OCI-M2 (cell line): ENCODE measurements around the gene SPSB2.

Source experiments
- DNase-seq: peaks from one replicate; lab custom pipeline; 2025; ENCODE audit not compliant: unreplicated experiment; lab: John Stamatoyannopoulos, UW

Gene SPSB2

GRCh38 chr12:6851921-6852650 is 21.0 kb downstream of the SPSB2 start, which contains the start of gene USP5:
USP5 (plus strand) TSS chr12:6852150; CDS start chr12:6852180, 30 bp downstream.
- DNase-seq = peak; percentile 94

- DNase-seq = peak; percentile 66
These were observed 21.8 kb downstream of the SPSB2 start, which contains the start of gene CDCA3 for GRCh38 chr12:6851153-6851920. CDCA3 (minus strand) TSS chr12:6851286; CDS start chr12:6850952, 334 bp downstream.

GRCh38 chr12:6850796-6851152 is 22.3 kb downstream of the SPSB2 start:
- no peak for DNase-seq

- DNase-seq = no peak
These were observed 23.0 kb downstream of the SPSB2 start for GRCh38 chr12:6849976-6850560.

- DNase-seq = no peak
These were observed 23.7 kb downstream of the SPSB2 start for GRCh38 chr12:6849427-6849826.

- DNase-seq = no peak
These were observed 25.4 kb downstream of the SPSB2 start for GRCh38 chr12:6847676-6848075.

- no peak for DNase-seq
These were observed 26.7 kb downstream of the SPSB2 start for GRCh38 chr12:6846316-6846869.

GRCh38 chr12:6845395-6845794 is 27.7 kb downstream of the SPSB2 start:
- no peak for DNase-seq

GRCh38 chr12:6843118-6843902 is 29.8 kb downstream of the SPSB2 start:
- no peak for DNase-seq

GRCh38 chr12:6842075-6842474 is 31.0 kb downstream of the SPSB2 start:
- DNase-seq = no peak

- no peak for DNase-seq
These were observed 32.2 kb downstream of the SPSB2 start, which contains the start of gene GNB3 for GRCh38 chr12:6840761-6841515. GNB3 (plus strand) TSS chr12:6840925; CDS start chr12:6841288, 363 bp downstream.

GRCh38 chr12:6840330-6840729 is 32.8 kb downstream of the SPSB2 start:
- DNase-seq = no peak

- DNase-seq = no peak
These were observed 33.5 kb downstream of the SPSB2 start for GRCh38 chr12:6839482-6840201.

GRCh38 chr12:6838854-6839253 is 34.2 kb downstream of the SPSB2 start:
- no peak for DNase-seq

- DNase-seq = no peak
These were observed 35.6 kb downstream of the SPSB2 start for GRCh38 chr12:6837370-6838060.

- no peak for DNase-seq
These were observed 36.3 kb downstream of the SPSB2 start for GRCh38 chr12:6836851-6837250.

GRCh38 chr12:6834873-6835272 is 38.2 kb downstream of the SPSB2 start:
- DNase-seq = no peak

GRCh38 chr12:6834254-6834653 is 38.8 kb downstream of the SPSB2 start:
- no peak for DNase-seq
